Activated gamma-delta T cell treated with anti-CD3 and anti-CD28 coated beads, Interleukin-2, amount 50 U/mL, for 16 hours (primary cell): ENCODE data around the gene PEAK1.
"Not testable (repeated sequence)": the region's sequence is repeated elsewhere in the genome, so short reads cannot be mapped to it uniquely, and the experiment has no call there.

Experiments used
- DNase-seq: peaks from one replicate; pipeline ENCODE4 v3.0.0-alpha.2; 2020; ENCODE audit warnings: low read depth

PEAK1 gene

DNA sequence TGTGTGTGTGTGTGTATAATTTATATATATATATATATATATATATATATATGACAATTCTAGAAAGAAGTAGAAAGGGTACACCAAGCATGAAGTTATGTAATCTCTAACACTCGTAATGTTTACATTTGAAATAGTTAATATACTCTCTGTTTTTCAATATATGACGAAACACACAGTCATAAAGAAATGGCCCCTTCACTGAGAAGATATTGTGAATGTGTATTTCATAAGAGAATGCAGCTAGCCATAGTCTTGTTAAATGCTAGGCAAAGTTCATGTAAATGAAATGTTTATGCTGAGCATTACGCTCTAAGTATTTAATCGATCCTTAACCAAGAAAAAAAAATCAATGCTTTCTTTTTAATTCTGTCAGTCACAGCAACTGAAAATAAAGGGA, 194.3 kb downstream of the PEAK1 start:
- no peak for DNase-seq

DNA sequence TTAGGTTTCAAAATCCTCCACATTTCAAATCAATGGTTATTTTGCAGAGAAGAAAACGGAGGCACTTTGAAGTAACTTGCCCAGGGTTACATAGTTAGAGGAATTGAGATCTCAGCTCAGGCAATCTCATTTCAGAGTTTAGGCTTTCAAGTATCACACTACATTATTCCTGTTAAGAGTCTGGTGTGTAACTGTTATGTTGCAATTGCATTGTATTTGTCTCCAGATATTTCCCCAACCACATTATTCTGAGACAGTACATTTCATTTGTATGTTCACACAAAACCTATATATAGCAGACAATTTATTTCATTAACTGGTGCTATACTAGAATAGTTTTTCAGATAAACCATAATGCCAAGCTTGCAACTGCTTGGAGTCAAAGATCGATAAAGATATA, 194.8 kb downstream of the PEAK1 start:
- DNase-seq, result no peak

DNA sequence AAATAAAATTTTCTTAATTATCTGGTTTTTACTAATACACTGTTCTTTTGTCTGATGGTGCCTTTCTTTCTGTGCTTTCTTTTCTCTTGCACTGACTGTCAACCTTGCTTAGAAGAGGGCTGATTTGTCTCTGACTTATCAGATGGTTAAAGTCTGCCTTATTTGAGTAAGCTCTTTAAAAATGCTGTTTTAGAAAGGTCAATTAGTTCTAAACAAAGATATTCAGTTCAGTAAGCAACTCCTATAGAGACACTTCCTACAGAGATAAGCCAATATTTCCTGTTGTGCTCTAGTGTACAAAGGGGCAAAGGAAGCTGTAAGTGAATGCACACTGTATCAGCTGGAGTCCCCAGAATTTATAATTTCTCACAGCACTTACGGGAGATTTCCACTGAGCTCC, 195.6 kb downstream of the PEAK1 start:
- no peak for DNase-seq

DNA sequence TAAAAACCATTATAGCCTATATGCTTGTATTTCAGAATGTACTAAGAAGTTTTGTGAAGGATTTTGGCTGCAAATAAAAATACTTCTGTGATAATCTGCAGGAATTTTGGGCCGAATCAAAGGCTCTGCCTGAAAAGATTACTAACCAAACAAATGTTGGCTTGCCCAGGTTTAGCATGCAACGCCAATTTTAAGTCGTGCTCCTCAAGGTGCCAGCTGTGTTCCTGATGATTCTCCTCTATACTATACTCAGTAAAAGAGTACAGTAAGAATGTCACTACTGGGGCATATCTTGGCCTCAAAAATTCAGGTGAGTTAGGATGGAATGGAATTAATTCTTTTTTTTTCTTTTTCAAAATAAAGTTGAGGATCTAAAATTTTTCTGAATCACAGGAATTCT, 198.2 kb downstream of the PEAK1 start:
- no peak for DNase-seq

DNA sequence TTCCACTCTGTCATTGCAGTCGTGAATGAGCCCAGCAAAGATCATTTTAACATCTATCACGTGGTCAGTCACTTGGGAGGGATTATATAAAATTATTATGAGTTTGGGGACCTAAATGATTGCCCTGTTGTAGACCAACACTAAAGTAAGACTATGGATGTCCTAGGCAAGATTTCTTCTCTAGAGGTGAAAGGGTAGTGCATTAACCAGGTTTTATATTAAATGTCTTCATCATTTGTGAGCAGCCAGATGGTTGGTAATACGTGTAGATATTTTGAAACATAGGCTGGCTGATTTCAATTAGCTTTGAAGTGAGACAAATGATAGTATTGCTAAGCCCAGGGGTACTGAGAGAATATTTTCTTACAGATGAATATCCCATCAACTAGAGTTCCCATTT, 198.7 kb downstream of the PEAK1 start:
- DNase-seq, result no peak

DNA sequence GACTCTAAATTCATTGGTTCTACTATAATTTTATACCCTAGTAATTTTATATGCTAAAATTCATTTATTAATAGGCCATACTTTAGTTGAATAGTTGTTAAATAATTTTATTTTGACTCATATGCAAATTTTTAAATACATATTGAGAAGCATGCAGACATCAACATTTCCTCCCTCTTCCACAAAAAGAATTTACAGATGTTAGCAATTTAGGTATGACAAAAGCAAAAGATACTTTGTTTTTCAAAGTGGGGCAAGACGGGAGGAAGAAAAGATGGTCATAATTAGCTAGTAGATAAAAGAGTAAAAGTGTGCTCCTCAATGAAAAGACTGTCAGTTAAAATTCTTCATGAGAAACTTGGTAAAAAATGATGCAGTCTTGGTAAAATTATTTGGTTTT, 200.1 kb downstream of the PEAK1 start:
- DNase-seq, result no peak

DNA sequence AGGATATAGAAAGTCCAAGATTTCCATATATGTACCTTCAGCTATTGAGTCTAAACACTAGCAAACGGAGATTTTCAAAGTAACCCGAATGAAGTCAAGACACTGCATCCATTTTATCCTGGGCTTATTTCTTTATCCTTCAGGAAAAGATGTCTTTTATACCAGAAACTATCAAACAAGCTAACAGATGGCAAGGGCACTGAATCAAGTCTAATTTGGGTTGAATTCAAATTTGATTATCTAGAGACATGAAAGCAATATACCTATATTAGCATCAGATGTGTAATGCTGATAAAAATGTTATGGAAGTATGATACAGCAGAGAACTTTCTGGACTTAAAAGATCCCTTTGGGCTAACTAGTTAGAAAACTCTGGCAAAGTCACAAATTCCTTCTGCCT, 210.7 kb downstream of the PEAK1 start:
- DNase-seq, result no peak

DNA sequence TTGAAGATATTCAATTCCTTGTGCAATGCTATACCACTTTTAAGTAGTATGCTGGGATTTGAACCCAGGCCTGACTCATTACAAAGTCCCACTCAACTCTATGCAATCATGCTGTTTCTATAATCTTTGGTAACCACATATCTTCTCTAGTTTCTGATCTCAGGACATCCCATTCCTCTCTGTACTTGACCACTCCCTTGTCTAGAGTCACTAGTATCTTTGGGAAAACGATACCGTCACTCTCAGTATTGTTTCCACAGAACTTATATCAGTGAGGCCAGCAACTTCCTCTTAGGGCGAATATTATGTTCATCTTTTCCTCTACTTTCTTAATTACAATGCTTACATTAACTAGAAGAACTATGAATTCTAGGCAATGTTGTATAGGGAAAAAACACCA, 211.7 kb downstream of the PEAK1 start:
- no peak for DNase-seq

DNA sequence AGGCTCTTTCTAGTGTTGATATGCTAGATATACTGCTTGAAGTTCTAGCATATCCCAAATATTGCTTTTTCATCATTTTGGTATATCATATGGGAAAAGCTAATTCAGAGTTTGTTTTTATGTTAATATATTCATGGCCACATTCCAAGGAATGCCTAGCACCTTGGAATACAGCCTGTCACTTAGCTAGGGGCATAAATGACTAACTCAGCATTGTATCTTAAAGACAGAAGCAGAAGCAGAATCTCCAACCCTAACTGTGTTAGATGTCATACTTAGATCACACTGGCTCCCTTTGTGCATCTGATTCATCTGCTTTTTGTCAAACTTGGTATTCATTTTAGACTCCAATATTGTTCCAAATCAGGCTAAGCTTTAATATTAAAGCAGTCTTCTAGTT, 218.2 kb downstream of the PEAK1 start:
- DNase-seq, result no peak

DNA sequence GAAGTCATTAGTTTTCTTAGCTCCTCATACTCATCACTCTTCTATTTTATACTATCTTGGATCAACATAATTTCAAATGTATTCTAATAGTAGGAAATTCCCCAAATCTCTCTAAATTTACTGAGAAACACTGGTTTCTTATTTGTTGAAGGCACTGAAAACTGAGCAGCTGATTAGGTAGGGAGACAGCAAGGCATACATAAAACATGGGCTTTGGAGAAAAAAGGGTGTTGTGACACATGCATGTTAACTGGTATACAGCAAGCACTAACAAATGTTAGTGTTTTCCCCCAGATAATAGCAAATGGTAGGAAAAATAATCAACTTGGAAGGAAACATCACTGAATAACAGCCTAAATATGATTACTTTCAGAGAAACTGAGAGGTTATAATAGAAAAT, 223.5 kb downstream of the PEAK1 start:
- DNase-seq, result no peak

DNA sequence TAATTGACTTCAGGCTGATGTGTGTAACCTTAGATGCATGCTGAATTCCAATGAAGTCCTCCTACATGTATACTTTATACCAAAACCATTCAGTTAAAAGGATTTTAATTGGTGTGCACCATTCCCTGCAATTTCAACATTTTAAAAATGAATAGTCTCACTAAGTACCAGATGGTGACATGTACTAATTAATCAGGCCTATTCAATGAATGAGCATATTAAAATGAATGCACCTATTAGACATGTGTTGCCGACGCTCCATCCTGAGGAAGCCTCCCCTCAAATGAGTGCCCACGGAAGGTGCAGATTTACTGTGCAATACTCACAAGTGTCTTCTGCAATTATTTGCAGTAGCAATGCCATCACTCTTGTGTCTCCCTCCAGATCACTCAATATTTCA, 224.3 kb downstream of the PEAK1 start:
- DNase-seq, result no peak

DNA sequence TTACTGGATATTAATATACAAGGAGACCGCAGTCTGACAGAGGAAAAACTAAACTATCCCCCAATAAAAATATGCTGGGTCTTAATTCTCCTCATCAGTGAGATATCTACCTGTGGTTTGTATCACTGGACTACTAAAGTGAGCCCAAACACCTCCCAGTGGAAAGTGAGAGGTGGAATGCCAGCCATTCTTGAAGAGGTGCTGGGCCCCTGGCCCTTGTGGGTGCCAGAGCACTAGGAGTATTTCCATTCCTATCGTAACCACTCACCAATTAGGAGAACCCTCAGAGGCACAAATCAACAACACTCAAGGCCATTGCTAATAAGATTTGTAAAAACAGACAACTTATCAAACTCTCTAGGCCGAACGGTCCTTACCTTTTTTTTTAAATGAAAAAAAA, 227.5 kb downstream of the PEAK1 start:
- no peak for DNase-seq

DNA sequence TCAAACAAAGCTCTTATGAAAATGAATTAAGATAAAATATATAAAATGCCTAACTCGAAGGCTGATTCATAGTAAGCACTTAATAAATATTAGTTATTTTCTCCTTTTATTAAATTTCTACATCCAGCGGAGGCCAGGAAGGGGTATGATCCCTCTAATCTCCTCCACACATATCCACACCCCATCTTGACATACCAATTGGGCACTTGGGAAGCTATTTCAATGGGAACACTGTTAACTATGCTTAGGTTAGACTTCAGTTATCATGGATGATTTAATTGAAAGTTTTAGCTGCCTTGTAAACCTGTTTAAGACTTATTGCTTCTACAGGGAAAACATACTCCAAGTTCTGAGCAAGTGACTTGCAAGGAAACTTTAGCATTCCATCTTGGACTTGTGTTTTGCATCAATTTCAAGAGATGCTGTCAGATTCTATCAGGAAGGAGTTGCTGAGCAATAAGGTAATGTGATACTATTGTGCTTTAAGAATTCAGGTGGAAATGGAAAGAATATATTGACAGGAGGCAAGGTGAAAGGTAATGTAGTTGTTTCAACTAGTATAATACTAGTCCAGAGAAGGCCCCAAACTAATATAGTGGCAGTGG, 228.6 kb downstream of the PEAK1 start:
- DNase-seq, result no peak

DNA sequence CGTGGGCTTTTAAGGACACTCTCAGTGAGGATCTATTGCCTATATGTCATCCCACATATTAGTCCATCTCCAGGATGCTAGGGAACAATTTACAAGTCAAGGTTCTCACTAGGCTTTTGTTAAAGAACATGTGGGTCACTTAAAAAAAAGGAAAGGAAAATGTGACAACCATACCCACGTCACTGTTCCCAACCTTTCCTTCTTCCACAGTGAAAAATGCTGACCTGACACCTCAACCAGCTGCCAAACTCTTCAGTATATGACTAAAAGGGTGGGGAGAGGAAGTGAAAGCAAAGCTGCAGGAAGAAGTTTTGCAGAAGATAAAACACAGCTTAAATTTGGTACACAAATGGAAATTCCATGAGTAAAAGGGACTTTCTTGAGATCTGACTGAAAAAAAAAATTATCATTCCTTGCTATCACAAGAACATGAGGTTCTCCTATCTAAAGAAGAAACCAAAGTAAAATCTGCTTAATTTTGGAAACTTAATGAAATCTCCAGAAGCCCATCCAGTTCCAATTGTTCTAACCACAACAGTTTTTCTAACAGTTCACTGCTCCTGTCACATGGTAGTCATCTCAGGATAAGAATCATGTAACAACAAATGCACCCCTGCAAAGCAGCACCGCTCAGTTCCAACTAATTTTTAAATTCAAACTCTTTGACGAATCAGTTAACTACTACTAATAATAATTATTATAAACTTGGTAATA, 232.0 kb downstream of the PEAK1 start:
- no peak for DNase-seq

DNA sequence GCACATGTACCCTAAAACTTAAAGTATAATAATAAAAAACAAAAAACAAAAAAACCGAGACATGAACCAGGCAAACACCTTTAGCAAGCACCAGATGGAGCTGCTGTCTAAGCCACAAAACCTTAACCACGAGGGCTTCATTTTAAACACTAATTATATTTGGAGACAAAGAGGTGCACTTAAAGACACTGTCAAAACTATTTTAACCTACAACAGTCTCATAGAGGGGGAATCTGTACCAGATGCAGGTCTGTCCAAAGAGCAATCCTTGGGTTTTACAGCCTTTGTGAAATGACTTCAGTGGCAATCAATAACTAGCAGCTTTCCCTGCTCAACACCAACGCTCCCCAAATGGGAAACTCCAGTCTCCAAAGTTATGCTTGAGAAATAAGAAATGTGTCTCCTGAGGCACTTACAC, 233.3 kb downstream of the PEAK1 start:
- no peak for DNase-seq

DNA sequence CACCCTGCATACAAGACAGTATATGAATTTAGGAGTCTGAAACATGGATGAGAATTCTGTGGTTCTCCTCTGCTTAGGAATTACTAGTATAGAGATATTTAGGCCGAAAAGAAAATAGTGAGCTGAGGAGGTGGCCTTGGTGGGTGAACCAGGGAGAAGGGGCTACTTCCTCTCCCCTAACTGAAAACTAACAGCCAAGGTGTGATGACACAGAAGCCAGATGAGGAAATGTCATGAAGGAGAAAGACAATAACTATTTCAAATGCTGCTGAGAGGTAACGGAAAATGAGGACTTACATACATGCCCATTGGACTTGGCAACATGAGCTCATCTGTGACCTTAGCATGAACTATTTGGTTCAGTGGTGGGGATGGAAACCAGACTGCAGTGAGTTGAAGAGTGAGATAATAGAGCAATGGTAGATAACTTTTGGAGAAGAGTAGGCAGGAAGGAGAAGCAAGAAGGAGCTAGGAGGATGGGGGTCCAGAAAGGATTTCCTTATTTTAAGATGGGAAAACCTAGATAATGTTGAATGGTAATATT, 234.6 kb downstream of the PEAK1 start:
- no peak for DNase-seq

DNA sequence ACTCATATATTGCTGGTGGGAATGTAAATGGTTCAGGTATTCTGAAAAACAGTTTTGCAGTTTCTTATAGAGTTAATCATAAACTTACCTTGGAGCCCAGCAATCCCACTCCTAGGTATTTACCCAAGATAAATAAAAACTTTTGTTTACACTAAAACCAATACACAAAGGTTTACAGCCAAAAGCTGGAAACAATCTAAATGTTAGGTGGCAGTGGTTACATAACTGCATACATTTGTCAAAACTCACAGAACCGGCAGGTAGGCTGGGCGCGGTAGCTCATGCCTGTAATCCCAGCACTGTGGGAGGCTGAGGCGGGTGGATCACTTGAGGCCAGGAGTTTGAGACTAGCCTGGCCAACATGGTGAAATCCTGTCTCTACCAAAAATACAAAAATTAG, 235.6 kb downstream of the PEAK1 start:
- not testable (repeated sequence) for DNase-seq

DNA sequence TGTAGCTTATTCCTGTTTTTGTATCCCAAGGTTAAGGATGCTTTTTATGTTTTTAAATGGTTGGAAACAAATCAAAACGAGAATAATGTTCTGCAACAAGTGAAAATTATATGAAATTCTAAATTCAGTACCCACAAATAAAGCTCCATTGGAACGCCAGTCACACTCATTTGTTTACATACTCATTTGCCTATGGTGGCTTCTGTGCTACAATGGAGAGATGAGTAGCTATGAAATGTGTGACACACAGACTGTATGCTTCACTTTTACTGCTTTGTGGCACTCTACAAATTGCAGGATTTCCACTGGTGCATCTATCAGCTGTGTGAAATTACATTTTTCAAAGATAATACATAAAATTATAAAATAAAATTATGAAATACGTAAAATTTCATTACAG, 236.8 kb downstream of the PEAK1 start:
- no peak for DNase-seq

DNA sequence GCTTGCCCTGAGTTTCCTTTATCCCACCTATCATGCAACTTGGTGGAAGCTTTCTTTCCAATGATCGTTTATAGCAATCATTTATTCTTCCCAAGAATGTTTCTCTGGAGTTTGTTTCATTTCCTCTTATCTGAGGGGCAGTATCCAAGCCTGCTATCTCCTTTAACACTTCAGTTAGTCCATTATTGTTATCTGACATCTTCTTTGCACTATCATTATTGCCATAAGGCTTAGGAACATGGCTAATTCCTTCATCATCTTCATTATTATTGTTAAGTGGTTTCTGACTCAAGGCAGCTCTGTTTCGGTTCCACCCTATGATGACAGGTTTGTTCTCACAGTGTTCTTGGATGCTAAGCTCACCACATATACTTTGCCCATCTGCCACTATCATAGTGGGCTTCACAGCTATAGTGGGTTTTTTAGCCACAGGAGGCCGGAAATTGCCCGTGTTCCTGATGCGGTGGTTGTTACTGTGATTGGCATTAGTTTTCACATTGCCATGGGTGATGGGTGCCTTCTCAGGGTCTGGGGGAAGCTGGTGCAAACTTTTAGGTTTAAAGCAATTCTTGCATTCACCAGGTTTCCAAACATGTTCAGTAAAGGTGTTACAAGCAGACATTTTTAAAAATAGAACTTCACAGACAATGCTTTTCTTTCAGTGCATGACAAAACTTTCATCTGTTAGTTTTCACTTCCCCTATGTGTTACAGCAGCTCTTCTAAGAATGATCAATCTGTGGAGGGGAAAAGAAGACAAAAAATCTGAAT, 238.4 kb downstream of the PEAK1 start:
- DNase-seq, result no peak

DNA sequence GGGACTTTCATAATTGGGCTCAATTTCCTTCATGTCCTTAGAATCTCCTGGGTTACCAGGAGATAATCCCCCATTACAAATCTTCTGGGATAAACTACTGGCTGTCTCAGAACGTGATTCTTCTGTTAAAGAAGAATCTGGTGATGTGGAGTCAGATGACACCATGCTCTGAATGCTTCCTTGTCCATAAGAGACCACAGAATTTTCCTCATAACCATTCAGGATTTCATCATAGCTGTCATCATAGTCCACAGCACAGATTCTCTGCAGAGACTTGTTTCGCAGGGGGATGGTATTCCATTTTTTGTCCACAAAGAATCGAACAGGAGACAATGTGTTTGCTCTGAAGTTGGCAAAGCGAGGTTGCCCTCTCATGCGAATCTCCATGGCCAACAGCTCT, 239.1 kb downstream of the PEAK1 start:
- no peak for DNase-seq

DNA sequence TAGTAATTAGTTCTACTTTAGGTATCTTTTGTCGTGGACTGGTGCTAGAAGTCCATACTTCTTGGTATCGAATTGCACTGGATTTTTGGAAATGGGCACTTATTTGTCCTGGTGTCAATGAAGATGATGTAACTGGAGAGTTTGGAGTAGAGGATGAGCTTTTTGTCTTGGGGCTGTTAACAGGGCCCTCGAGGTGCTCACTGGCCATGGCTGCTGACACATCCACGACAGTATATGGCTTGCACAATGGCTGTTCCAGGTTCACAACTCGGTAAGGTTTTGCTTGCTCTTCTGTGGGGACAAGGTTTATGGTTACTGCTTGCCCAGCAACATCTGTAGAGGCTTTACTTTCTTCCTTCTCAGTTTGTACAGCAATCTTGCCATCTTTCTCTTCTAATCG, 239.6 kb downstream of the PEAK1 start:
- DNase-seq, result no peak

DNA sequence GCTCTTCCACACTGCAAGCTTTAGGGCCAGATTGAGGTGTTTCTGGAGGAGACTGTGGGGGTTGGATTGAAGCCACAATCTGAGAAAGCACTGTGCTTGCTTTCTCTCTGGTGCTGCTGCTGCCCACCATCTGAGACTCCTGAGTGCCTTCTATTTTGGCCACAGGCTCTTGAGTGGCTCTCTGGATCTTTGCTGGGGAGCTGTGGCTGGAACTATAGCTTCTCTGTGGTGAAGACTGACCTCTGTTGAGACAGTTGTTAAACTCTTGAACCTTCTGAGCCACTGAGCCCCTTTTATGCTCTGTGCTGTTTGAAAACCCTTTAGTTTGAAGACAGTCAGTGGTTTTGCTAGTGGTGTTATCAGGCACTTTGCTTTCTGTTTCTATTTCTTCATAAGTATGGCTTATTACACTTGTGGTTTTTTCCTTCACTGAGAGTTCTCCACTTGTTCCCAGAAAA, 240.3 kb downstream of the PEAK1 start:
- no peak for DNase-seq

DNA sequence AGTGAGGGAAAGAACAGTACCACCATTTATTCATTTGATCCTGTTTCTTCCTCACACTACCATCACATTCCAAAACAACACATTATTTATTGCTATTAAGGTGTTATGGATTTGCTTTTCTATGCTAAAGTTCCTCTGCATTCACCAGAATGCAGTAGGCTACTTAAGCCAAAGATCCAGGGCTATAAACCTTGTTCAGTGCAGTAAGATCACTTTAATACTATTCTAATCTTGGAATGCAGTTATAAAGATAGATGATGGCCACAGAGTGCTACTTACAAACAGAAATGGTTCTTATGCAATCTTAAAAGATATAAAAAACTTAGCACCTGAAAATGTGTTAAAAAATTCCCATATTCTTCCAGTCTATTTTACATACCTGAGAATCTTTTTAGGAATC, 241.5 kb downstream of the PEAK1 start:
- no peak for DNase-seq
